Measurements from ENCODE around the gene LMX1A.

- TF ChIP-seq CTCF (IDR thresholded peaks at IDR 0.05) (no peak), POLR2A (IDR thresholded peaks at IDR 0.05) (no peak)
Measured at GRCh38 chr1:165235777-165236291, 120.7 kb downstream of the LMX1A start.
